ENCODE measurements around the gene TALDO1. TPM values are rescaled to one million over a fixed set of nuclear protein-coding genes. Genes with fewer than 3 reads are reported as not detected.

The TALDO1 gene
- polyA plus RNA-seq, 3 donors from 2014 or later = 163 to 189 (median 180) TPM

- Mint-ChIP-seq H3K4me3 (no peak overlapping the region), H3K27ac (no peak overlapping the region)
- DNase-seq = no peak
Observed at GRCh38 chr11:706439-706956, 40.8 kb upstream of the TALDO1 start.

GRCh38 chr11:706957-707816, 40.1 kb upstream of the TALDO1 start:
- H3K27ac Mint-ChIP-seq = no peak overlapping the region

More at GRCh38 chr11:706439-706956, 40.8 kb upstream of the TALDO1 start:
- H3K27me3 Mint-ChIP-seq (ENCODE audit: low read depth in 3 of 3) = peaks cover 3 to 6% (median 5%) of the 10 kb centered on the region in 3 donors
- peaks cover 6 to 11% of the 10 kb centered on the region in 2 donors for H3K4me1 Mint-ChIP-seq
- H3K36me3 Mint-ChIP-seq = no peaks in the 10 kb centered on the region
- H3K9me3 Mint-ChIP-seq = no peaks in the 10 kb centered on the region

GRCh38 chr11:707817-708420, 39.3 kb upstream of the TALDO1 start:
- peaks cover 3 to 6% (median 5%) of the 10 kb centered on the region in 3 donors for H3K27me3 Mint-ChIP-seq (ENCODE audit: low read depth in 3 of 3)
- H3K9me3 Mint-ChIP-seq = no peaks in the 10 kb centered on the region
- DNase-seq = no peak
- peaks cover 0 to 5% of the 10 kb centered on the region in 2 donors for H3K4me1 Mint-ChIP-seq
- H3K27ac Mint-ChIP-seq = no peak overlapping the region
- H3K36me3 Mint-ChIP-seq = no peaks in the 10 kb centered on the region
- H3K4me3 Mint-ChIP-seq = no peak overlapping the region

More at GRCh38 chr11:706957-707816, 40.1 kb upstream of the TALDO1 start:
- Mint-ChIP-seq H3K27me3 (ENCODE audit: low read depth in 3 of 3) (peaks cover 3 to 6% (median 5%) of the 10 kb centered on the region in 3 donors), H3K4me1 (peaks cover 5 to 11% of the 10 kb centered on the region in 2 donors), H3K36me3 (no peaks in the 10 kb centered on the region), H3K4me3 (no peak overlapping the region), H3K9me3 (no peaks in the 10 kb centered on the region)
- no peak for DNase-seq

- no peak overlapping the region for H3K4me3 Mint-ChIP-seq
- H3K27me3 Mint-ChIP-seq (ENCODE audit: low read depth in 3 of 3) = peaks cover 5 to 6% (median 5%) of the 10 kb centered on the region in 3 donors
- no peaks in the 10 kb centered on the region for H3K36me3 Mint-ChIP-seq
- peaks cover 0 to under 1% of the 10 kb centered on the region in 2 donors for H3K4me1 Mint-ChIP-seq
- DNase-seq = no peak
- no peak overlapping the region for H3K27ac Mint-ChIP-seq
- H3K9me3 Mint-ChIP-seq = no peaks in the 10 kb centered on the region
Observed at GRCh38 chr11:708511-708910, 38.8 kb upstream of the TALDO1 start.

- no peaks in the 10 kb centered on the region for H3K4me1 Mint-ChIP-seq
- no peak overlapping the region for H3K4me3 Mint-ChIP-seq
- no peaks in the 10 kb centered on the region for H3K9me3 Mint-ChIP-seq
- peaks cover 5 to 6% (median 5%) of the 10 kb centered on the region in 3 donors for H3K27me3 Mint-ChIP-seq (ENCODE audit: low read depth in 3 of 3)
- H3K27ac Mint-ChIP-seq = no peak overlapping the region
- H3K36me3 Mint-ChIP-seq = no peaks in the 10 kb centered on the region
- no peak for DNase-seq
Observed at GRCh38 chr11:709109-709997, 37.9 kb upstream of the TALDO1 start.

GRCh38 chr11:714436-714835, 32.8 kb upstream of the TALDO1 start:
- Mint-ChIP-seq H3K27me3 (ENCODE audit: low read depth in 3 of 3) (peaks cover 0 to 6% (median 5%) of the 10 kb centered on the region in 3 donors), H3K4me1 (no peaks in the 10 kb centered on the region), H3K27ac (no peak overlapping the region), H3K9me3 (no peaks in the 10 kb centered on the region), H3K36me3 (no peaks in the 10 kb centered on the region), H3K4me3 (no peak overlapping the region)
- no peak for DNase-seq

- Mint-ChIP-seq H3K27ac (no peak overlapping the region), H3K4me3 (peak overlapping the region in 4 of 5 donors; percentile 21 to 63 (median 38)), H3K36me3 (no peaks in the 10 kb centered on the region), H3K4me1 (peaks cover 6 to 7% of the 10 kb centered on the region in 2 donors), H3K27me3 (ENCODE audit: low read depth in 3 of 3) (peaks cover 6 to 14% (median 11%) of the 10 kb centered on the region in 3 donors), H3K9me3 (no peaks in the 10 kb centered on the region)
- DNase-seq = no peak
Observed at GRCh38 chr11:719214-720016, 27.8 kb upstream of the TALDO1 start.

- Mint-ChIP-seq H3K27ac (no peak overlapping the region), H3K4me3 (peak overlapping the region in 4 of 5 donors; percentile 21 to 65 (median 34)), H3K9me3 (no peaks in the 10 kb centered on the region), H3K36me3 (no peaks in the 10 kb centered on the region), H3K27me3 (ENCODE audit: low read depth in 3 of 3) (peaks cover 6 to 14% (median 11%) of the 10 kb centered on the region in 3 donors), H3K4me1 (peaks cover 6 to 7% of the 10 kb centered on the region in 2 donors)
- DNase-seq = no peak
Observed at GRCh38 chr11:720017-720641, 27.1 kb upstream of the TALDO1 start.

- Mint-ChIP-seq H3K27me3 (ENCODE audit: low read depth in 3 of 3) (peaks cover 6 to 12% (median 11%) of the 10 kb centered on the region in 3 donors), H3K4me3 (peak overlapping the region in 2 of 5 donors; percentile 39 to 65), H3K4me1 (peaks cover 6 to 7% of the 10 kb centered on the region in 2 donors), H3K36me3 (no peaks in the 10 kb centered on the region), H3K27ac (no peak overlapping the region), H3K9me3 (no peaks in the 10 kb centered on the region)
- no peak for DNase-seq
Observed at GRCh38 chr11:720642-721246, 26.5 kb upstream of the TALDO1 start.

GRCh38 chr11:721247-721740, 26.0 kb upstream of the TALDO1 start:
- Mint-ChIP-seq H3K27ac (no peak overlapping the region), H3K36me3 (no peaks in the 10 kb centered on the region), H3K27me3 (ENCODE audit: low read depth in 3 of 3) (peaks cover 6 to 12% (median 11%) of the 10 kb centered on the region in 3 donors), H3K9me3 (no peaks in the 10 kb centered on the region), H3K4me1 (peaks cover 6 to 7% of the 10 kb centered on the region in 2 donors), H3K4me3 (peak overlapping the region in 3 of 5 donors; percentile 12 to 63 (median 52))
- DNase-seq = no peak

GRCh38 chr11:721741-722345, 25.4 kb upstream of the TALDO1 start:
- peak in 1 of 3 donors; percentile 21 for DNase-seq
- Mint-ChIP-seq H3K4me1 (peaks cover 7 to 8% of the 10 kb centered on the region in 2 donors), H3K27me3 (ENCODE audit: low read depth in 3 of 3) (peaks cover 6 to 12% (median 11%) of the 10 kb centered on the region in 3 donors), H3K4me3 (peak overlapping the region in 2 of 5 donors; percentile 12 to 52), H3K9me3 (no peaks in the 10 kb centered on the region), H3K27ac (no peak overlapping the region), H3K36me3 (no peaks in the 10 kb centered on the region)

Data from immature natural killer cell (primary cell).